ENCODE data around the gene ADIG. TPM values are rescaled to one million over a fixed set of nuclear protein-coding genes. Genes with fewer than 3 reads are reported as not detected.

ADIG gene
- total RNA-seq, result not detected
- polyA plus RNA-seq, result not detected
- long read RNA-seq, donor 1, result 0 reads
- long read RNA-seq, donor 2, result 0 reads
- long read RNA-seq, donor 3, result 0 reads
- long read RNA-seq, donor 4, result 0 reads
- long read RNA-seq, donor 5, result 0 reads
- long read RNA-seq, donor 6, result 0 reads
- long read RNA-seq, donor 7, result 0 reads
- long read RNA-seq, donor 8, result 0 reads
- long read RNA-seq, donor 9, result 0 reads
- long read RNA-seq, donor 10, result 0 reads

DNA sequence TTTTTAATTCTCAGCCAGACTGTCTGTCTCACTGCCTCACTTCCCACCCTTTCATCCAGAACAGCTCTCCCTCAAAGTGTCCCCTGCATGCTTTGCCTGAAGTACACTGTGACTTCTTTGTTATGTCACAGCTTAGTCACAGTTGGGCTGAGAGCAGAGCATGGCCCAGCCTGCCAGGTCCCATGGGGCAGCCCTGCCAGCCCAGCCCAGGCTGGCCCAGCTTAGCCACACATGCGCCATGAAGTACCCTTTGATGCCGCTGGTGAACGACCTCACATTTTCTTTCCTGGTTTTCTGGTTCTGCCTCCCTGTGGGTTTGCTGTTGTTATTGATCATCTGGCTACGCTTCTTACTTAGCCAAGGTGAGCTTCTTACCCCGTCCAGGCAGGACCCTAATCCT lies at the start of gene ADIG:
ADIG (plus strand) TSS at position 185 of the 400 bp plus-strand sequence; CDS start at position 239, 54 bp downstream.
- H3K27me3 ChIP-seq, result no peaks in the 10 kb centered on the region
- no peak within 1 kb of the TSS for H3K4me3 ChIP-seq
- TF ChIP-seq, protein P1, sequence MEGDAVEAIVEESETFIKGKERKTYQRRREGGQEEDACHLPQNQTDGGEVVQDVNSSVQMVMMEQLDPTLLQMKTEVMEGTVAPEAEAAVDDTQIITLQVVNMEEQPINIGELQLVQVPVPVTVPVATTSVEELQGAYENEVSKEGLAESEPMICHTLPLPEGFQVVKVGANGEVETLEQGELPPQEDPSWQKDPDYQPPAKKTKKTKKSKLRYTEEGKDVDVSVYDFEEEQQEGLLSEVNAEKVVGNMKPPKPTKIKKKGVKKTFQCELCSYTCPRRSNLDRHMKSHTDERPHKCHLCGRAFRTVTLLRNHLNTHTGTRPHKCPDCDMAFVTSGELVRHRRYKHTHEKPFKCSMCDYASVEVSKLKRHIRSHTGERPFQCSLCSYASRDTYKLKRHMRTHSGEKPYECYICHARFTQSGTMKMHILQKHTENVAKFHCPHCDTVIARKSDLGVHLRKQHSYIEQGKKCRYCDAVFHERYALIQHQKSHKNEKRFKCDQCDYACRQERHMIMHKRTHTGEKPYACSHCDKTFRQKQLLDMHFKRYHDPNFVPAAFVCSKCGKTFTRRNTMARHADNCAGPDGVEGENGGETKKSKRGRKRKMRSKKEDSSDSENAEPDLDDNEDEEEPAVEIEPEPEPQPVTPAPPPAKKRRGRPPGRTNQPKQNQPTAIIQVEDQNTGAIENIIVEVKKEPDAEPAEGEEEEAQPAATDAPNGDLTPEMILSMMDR (IDR thresholded peaks at IDR 0.05), result no peak
- TF ChIP-seq POLR2A (IDR thresholded peaks at IDR 0.05), result no peak
- H3K36me3 ChIP-seq (replicated peaks in 1 of 2), result peaks cover 0 to 8% of the 10 kb centered on the region in 2 donors
- intact Hi-C loops (cut with DNase I), result no loop called here
- no peak for DNase-seq
- no peaks in the 10 kb centered on the region for H3K4me1 ChIP-seq (replicated peaks in 1 of 2)
- no peak within 1 kb of the TSS for H3K27ac ChIP-seq
- no peaks in the 10 kb centered on the region for H3K9me3 ChIP-seq (replicated peaks in 1 of 3)
- WGBS, 4 donors, result 63 to 72% (median 68%) methylated on average over 5 of the region's 5 CpGs

DNA sequence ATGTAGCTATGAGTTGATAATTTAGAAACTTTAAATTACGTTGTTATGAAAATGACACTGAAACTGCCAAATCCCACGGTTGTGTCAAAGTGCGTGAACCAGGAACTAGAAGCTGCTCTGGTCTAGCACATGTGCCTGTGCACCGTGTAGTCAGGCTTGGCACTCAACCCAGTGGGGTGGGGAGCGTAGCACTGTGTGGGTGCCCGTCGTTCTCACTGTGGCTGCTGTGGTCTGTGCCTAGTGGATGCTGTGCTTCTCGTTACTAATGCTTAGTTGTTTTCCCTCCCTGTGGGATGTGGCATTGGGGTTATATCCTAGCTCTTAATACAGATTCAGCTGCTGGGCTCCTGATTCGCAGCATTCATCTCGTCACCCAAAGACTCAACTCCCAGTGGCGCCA lies 46.2 kb upstream of the ADIG start:
- WGBS, 4 donors, result 91 to 98% (median 96%) methylated on average over 11 of the region's 11 CpGs
- intact Hi-C loops (cut with DNase I), result no loop called here
- Histone ChIP-seq H3K4me1 (replicated peaks in 1 of 2) (no peaks in the 10 kb centered on the region), H3K27me3 (no peaks in the 10 kb centered on the region), H3K36me3 (replicated peaks in 1 of 2) (peaks cover 0 to 52% of the 10 kb centered on the region in 2 donors), H3K27ac (no peak overlapping the region), H3K9me3 (replicated peaks in 1 of 3) (no peaks in the 10 kb centered on the region), H3K4me3 (no peak overlapping the region)
- no peak for DNase-seq
- TF ChIP-seq, protein P1 (IDR thresholded peaks at IDR 0.05), result no peak
- no peak for TF ChIP-seq POLR2A (IDR thresholded peaks at IDR 0.05)

DNA sequence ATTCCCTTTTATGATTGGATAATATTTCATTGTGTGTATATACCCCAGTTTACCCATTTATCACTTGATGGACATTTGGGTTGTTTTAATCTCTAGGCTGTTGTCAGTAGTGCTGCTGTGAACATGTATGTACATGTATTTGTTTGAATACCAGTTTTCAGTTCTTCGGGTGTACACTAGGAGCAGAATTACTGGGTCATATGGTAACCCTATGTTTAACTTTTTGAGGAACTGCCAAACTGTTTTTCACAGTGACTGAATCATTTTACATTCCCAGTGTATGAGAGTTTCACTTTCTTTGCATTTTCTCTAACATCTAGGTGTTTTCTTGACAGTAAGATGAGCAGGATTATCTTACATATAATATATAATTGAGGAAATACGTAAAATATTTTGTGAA lies 44.7 kb upstream of the ADIG start:
- Histone ChIP-seq H3K9me3 (replicated peaks in 1 of 3) (no peaks in the 10 kb centered on the region), H3K36me3 (replicated peaks in 1 of 2) (peaks cover 0 to 55% of the 10 kb centered on the region in 2 donors), H3K4me3 (no peak overlapping the region), H3K27ac (no peak overlapping the region), H3K27me3 (no peaks in the 10 kb centered on the region), H3K4me1 (replicated peaks in 1 of 2) (no peaks in the 10 kb centered on the region)
- whole genome bisulfite sequencing, 4 donors, result 92 to 100% (median 98%) methylated on average over 2 of the region's 2 CpGs
- no peak for TF ChIP-seq POLR2A (IDR thresholded peaks at IDR 0.05)
- TF ChIP-seq, protein P1 (IDR thresholded peaks at IDR 0.05), result no peak
- DNase-seq, result no peak
- intact Hi-C loops (cut with DNase I), result no loop called here

DNA sequence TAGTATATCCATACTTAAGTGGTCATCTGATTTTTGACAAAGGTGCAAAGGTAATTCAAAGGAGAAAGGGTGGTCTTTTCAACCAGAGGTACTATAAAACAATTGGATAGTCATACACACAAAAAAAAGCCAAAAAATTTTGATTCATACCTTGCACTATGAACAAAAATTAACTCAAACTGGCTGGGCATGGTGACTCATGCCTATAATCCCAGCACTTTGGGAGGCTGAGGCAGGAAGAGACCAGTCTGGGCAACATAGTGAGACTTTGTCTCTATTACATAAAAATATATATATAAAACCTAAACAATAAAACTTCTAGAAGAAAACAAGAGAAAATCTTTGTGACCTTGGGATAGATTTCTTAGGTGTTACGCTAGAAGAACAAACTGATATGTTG lies 43.8 kb upstream of the ADIG start:
- intact Hi-C loops (cut with DNase I), result no loop called here
- Histone ChIP-seq H3K36me3 (replicated peaks in 1 of 2) (peaks cover 0 to 59% of the 10 kb centered on the region in 2 donors), H3K9me3 (replicated peaks in 1 of 3) (no peaks in the 10 kb centered on the region), H3K27ac (no peak overlapping the region), H3K4me1 (replicated peaks in 1 of 2) (no peaks in the 10 kb centered on the region), H3K27me3 (no peaks in the 10 kb centered on the region), H3K4me3 (no peak overlapping the region)
- DNase-seq, result no peak
- WGBS, 4 donors, result 95 to 99% (median 97%) methylated on average over 1 of the region's 1 CpG
- TF ChIP-seq, protein P1 (IDR thresholded peaks at IDR 0.05), result no peak
- TF ChIP-seq POLR2A (IDR thresholded peaks at IDR 0.05), result no peak
